HUES6 (cell line): ENCODE measurements around the gene CAPS2.

Experiments
- H3K27ac ChIP-seq: 2 replicates; pipeline ENCODE4 v1.7.0; 2013; ENCODE audit warnings: low read depth, mild to moderate bottlenecking, low read length, inconsistent platforms
- H3K27me3 ChIP-seq: 2 replicates; pipeline ENCODE4 v1.6.1; 2013; ENCODE audit warnings: low read length; ENCODE audit not compliant: control insufficient read depth, insufficient read depth
- H3K36me3 ChIP-seq: 2 replicates; pipeline ENCODE4 v1.6.1; 2013; ENCODE audit warnings: low read length; ENCODE audit not compliant: control insufficient read depth, insufficient read depth
- H3K4me1 ChIP-seq: 2 replicates; pipeline ENCODE4 v1.6.1; 2013; ENCODE audit warnings: low read length; ENCODE audit not compliant: control insufficient read depth, insufficient read depth
- H3K4me3 ChIP-seq: 2 replicates; pipeline ENCODE4 v1.5.1; 2013; ENCODE audit warnings: low read depth, low read length
- H3K9ac ChIP-seq: one replicate; pipeline ENCODE4 v1.6.1; 2013; ENCODE audit warnings: mild to moderate bottlenecking, low read length
- H3K9me3 ChIP-seq: 2 replicates; pipeline ENCODE4 v1.6.1; 2013; ENCODE audit warnings: low read depth, low read length; ENCODE audit not compliant: control insufficient read depth, insufficient read depth

CAPS2 gene

GRCh38 chr12:75269209-75269608 lies 60.9 kb downstream of the CAPS2 start:
- peaks cover 5% of the 10 kb centered on the region; the same call in 1 of the 2 replicates for H3K9me3 ChIP-seq
- H3K4me3 ChIP-seq = no peak overlapping the region
- H3K27me3 ChIP-seq = no peaks in the 10 kb centered on the region
- no peaks in the 10 kb centered on the region for H3K36me3 ChIP-seq
- no peak overlapping the region for H3K27ac ChIP-seq
- H3K9ac ChIP-seq = no peak overlapping the region
- H3K4me1 ChIP-seq = no peaks in the 10 kb centered on the region

GRCh38 chr12:75260316-75260715 lies 69.8 kb downstream of the CAPS2 start:
- Histone ChIP-seq H3K36me3 (no peaks in the 10 kb centered on the region), H3K9me3 (no peaks in the 10 kb centered on the region), H3K4me3 (no peak overlapping the region), H3K4me1 (peaks cover 3% of the 10 kb centered on the region; the same call in 1 of the 2 replicates), H3K9ac (no peak overlapping the region), H3K27ac (no peak overlapping the region), H3K27me3 (no peaks in the 10 kb centered on the region)

- Histone ChIP-seq H3K4me1 (peaks cover 3% of the 10 kb centered on the region; the same call in 1 of the 2 replicates), H3K9ac (no peak overlapping the region), H3K27ac (no peak overlapping the region), H3K4me3 (no peak overlapping the region), H3K27me3 (no peaks in the 10 kb centered on the region), H3K9me3 (no peaks in the 10 kb centered on the region), H3K36me3 (no peaks in the 10 kb centered on the region)
These were observed 71.0 kb downstream of the CAPS2 start for GRCh38 chr12:75259143-75259542.

- Histone ChIP-seq H3K9me3 (no peaks in the 10 kb centered on the region), H3K27me3 (no peaks in the 10 kb centered on the region), H3K4me1 (peaks cover 3% of the 10 kb centered on the region; the same call in 1 of the 2 replicates), H3K36me3 (no peaks in the 10 kb centered on the region), H3K4me3 (no peak overlapping the region), H3K27ac (no peak overlapping the region), H3K9ac (no peak overlapping the region)
These were observed 72.6 kb downstream of the CAPS2 start for GRCh38 chr12:75257510-75257909.

GRCh38 chr12:75245108-75245507 lies 85.0 kb downstream of the CAPS2 start:
- Histone ChIP-seq H3K9me3 (no peaks in the 10 kb centered on the region), H3K4me3 (no peak overlapping the region), H3K4me1 (no peaks in the 10 kb centered on the region), H3K27me3 (no peaks in the 10 kb centered on the region), H3K27ac (no peak overlapping the region), H3K9ac (no peak overlapping the region), H3K36me3 (no peaks in the 10 kb centered on the region)

- Histone ChIP-seq H3K27ac (no peak overlapping the region), H3K4me3 (no peak overlapping the region), H3K9me3 (no peaks in the 10 kb centered on the region), H3K27me3 (no peaks in the 10 kb centered on the region), H3K36me3 (no peaks in the 10 kb centered on the region), H3K9ac (no peak overlapping the region), H3K4me1 (no peaks in the 10 kb centered on the region)
These were observed 90.1 kb downstream of the CAPS2 start for GRCh38 chr12:75239987-75240386.

- Histone ChIP-seq H3K27me3 (no peaks in the 10 kb centered on the region), H3K4me1 (no peaks in the 10 kb centered on the region), H3K9me3 (no peaks in the 10 kb centered on the region), H3K36me3 (no peaks in the 10 kb centered on the region), H3K27ac (no peak overlapping the region), H3K9ac (no peak overlapping the region), H3K4me3 (no peak overlapping the region)
These were observed 93.9 kb downstream of the CAPS2 start for GRCh38 chr12:75236206-75236605.

- no peaks in the 10 kb centered on the region for H3K4me1 ChIP-seq
- no peaks in the 10 kb centered on the region for H3K9me3 ChIP-seq
- no peaks in the 10 kb centered on the region for H3K36me3 ChIP-seq
- H3K27ac ChIP-seq = no peak overlapping the region
- H3K9ac ChIP-seq = no peak overlapping the region
- no peaks in the 10 kb centered on the region for H3K27me3 ChIP-seq
- no peak overlapping the region for H3K4me3 ChIP-seq
These were observed 103.0 kb downstream of the CAPS2 start for GRCh38 chr12:75227132-75227531.
